ENCODE data around the gene KRT6C. TPM values are rescaled to one million over a fixed set of nuclear protein-coding genes. Genes with fewer than 3 reads are reported as not detected.
"Not testable (repeated sequence)": the region's sequence is repeated elsewhere in the genome, so short reads cannot be mapped to it uniquely, and the experiment has no call there.

Gene KRT6C
- total RNA-seq, 4 donors from 2014 or later: not detected

DNA sequence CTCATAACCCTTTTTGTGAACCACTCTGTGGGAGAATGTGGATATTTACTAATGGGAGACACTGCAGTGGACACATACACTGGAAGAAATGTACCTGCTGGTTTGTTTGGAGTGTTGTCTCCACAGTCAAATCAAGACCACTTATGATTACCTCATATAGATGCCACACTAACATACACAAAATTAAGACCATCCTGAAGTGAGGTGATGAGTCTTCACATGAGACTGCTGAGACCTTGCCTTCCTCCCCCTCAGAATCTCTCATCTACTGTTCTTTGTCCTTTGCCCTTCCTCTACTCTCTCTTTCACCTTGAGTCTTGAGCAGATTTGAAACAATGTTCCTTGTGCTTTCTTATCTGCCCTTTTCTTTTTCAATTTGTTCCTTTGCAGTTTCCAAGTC lies 15.1 kb upstream of the KRT6C start:
- Histone ChIP-seq H3K9me3 (no peaks in the 10 kb centered on the region), H3K4me3 (no peak overlapping the region), H3K36me3 (no peaks in the 10 kb centered on the region), H3K4me1 (no peaks in the 10 kb centered on the region), H3K27me3 (peaks cover 0 to 6% (median 3%) of the 10 kb centered on the region in 3 donors), H3K27ac (no peak overlapping the region)
- in situ Hi-C loops (cut with MboI; ENCODE audit: low sequenced_read_pairs in 4 of 4) (no loop called here), intact Hi-C loops (cut with DNase I; ENCODE audit: low total_unique reads) (no loop called here)
- DNase-seq: no peak
- no peak for TF ChIP-seq POLR2A (IDR thresholded peaks at IDR 0.05)
- TF ChIP-seq, protein P1, sequence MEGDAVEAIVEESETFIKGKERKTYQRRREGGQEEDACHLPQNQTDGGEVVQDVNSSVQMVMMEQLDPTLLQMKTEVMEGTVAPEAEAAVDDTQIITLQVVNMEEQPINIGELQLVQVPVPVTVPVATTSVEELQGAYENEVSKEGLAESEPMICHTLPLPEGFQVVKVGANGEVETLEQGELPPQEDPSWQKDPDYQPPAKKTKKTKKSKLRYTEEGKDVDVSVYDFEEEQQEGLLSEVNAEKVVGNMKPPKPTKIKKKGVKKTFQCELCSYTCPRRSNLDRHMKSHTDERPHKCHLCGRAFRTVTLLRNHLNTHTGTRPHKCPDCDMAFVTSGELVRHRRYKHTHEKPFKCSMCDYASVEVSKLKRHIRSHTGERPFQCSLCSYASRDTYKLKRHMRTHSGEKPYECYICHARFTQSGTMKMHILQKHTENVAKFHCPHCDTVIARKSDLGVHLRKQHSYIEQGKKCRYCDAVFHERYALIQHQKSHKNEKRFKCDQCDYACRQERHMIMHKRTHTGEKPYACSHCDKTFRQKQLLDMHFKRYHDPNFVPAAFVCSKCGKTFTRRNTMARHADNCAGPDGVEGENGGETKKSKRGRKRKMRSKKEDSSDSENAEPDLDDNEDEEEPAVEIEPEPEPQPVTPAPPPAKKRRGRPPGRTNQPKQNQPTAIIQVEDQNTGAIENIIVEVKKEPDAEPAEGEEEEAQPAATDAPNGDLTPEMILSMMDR (IDR thresholded peaks at IDR 0.05 in 4 of 5, conservative IDR thresholded peaks at IDR 0.05 in 1 of 5): no peak
- ATAC-seq: no peak

DNA sequence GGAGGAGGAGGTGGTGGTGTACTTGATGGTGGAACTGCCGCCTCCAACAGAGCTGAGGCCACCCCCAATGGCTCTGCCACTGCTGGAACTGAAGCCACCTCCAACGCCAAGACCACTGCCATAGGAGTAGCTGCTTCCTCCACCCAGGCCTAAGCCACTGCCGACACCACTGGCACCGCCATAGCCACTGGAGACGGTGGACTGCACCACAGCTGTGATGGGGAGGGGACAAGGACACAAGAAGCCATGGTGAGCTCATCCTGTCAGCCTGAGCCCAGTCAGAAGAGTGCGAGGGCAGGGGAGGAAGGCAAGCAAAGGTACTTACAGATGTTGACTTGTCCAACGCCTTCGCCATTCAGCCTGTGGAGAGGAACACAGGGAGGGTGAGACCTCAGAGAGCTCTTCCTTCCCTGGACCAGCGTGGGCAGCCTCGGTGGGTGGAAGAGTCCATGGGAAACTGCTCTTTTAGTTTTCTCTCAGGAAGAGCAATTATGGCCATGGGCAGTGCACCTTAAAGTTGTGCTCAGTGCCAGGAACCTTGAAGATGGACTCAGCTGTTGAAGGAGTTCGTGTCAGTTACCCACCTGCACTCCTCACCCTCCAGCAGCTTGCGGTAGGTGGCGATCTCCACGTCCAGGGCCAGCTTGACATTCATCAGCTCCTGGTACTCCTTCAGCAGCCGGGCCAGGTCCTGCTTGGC lies 14.3 kb upstream of the KRT6C start:
- H3K27me3 ChIP-seq; DNase-seq; H3K27ac ChIP-seq; H3K4me3 ChIP-seq; H3K36me3 ChIP-seq; in situ Hi-C loops (cut with MboI; ENCODE audit: low sequenced_read_pairs in 4 of 4); H3K4me1 ChIP-seq; H3K9me3 ChIP-seq; intact Hi-C loops (cut with DNase I; ENCODE audit: low total_unique reads); ATAC-seq: not testable (repeated sequence)

DNA sequence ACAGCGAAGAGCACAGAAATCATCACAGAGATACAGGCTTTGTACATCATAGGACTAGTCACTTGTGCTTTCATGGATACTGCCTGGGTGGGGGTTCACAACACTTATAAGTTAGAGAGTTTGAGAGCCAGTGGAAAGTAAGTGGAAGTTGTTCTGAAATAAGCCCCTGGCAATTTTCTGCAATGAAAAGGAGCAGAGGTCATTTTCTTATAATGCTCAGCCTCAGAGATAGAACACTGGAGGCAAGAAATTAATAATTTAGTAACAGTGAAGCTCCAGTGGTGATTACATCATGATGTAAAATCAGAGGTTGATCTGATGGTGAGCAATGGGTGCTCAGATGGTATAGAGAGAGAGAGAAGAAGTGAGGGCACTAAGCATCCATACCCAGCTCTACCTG lies 13.6 kb upstream of the KRT6C start:
- DNase-seq: no peak
- Histone ChIP-seq H3K4me3 (no peak overlapping the region), H3K27ac (no peak overlapping the region), H3K36me3 (no peaks in the 10 kb centered on the region), H3K9me3 (no peaks in the 10 kb centered on the region), H3K27me3 (peaks cover 0 to 3% (median 0%) of the 10 kb centered on the region in 3 donors), H3K4me1 (no peaks in the 10 kb centered on the region)
- in situ Hi-C loops (cut with MboI; ENCODE audit: low sequenced_read_pairs in 4 of 4): no loop called here
- ATAC-seq: no peak
- intact Hi-C loops (cut with DNase I; ENCODE audit: low total_unique reads): no loop called here
- TF ChIP-seq POLR2A (IDR thresholded peaks at IDR 0.05): no peak

DNA sequence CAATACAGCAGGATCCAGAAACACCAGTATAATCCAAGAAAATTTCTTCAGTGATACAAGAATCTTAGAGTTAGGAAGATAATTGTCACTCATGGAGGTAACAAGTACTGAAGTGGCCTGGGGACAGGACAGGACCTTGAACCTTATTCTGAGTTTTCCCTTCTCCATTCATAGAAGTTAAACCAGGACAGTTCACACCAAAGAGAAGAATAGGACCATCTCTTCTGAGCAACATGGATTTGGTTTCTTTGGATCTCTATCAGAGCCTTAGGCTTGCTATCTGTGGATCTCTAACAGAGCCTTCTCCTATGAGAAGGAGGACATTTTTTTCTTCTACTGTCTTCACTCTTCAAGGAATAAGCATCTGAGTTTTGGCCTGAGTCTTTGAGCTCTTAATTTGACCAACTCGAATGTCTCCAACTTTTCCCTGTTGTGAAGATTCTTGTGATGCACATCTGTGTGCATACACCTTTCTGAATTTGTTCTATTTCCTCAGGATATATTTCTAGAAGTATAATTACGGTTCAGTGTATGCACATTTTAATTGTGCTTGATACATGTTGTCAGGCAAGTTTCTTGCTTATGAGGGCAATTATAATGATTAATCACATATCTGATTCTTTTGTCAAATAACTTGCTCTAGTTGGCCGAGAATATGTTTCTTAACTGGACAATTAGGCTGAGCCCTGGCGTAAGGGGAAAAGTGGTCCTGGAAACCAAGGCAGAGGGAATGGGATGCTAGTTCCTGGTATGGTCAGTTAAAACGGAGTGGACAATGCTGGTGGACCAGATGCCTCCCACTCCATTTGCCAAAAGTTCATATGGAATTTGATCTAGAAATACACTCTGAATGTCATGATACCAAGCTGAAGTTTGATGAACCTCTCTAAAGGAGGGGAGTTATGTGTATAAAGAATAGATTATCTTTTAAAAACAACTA lies 12.8 kb upstream of the KRT6C start:
- H3K36me3 ChIP-seq: no peaks in the 10 kb centered on the region
- no peak for TF ChIP-seq POLR2A (IDR thresholded peaks at IDR 0.05)
- TF ChIP-seq, protein P1 (IDR thresholded peaks at IDR 0.05 in 4 of 5, conservative IDR thresholded peaks at IDR 0.05 in 1 of 5): no peak
- H3K4me1 ChIP-seq: no peaks in the 10 kb centered on the region
- H3K27me3 ChIP-seq: peaks cover 0 to 3% (median 0%) of the 10 kb centered on the region in 3 donors
- H3K9me3 ChIP-seq: no peaks in the 10 kb centered on the region
- no peak overlapping the region for H3K4me3 ChIP-seq
- intact Hi-C loops (cut with DNase I; ENCODE audit: low total_unique reads): no loop called here
- no peak for ATAC-seq
- in situ Hi-C loops (cut with MboI; ENCODE audit: low sequenced_read_pairs in 4 of 4): no loop called here
- H3K27ac ChIP-seq: no peak overlapping the region
- no peak for DNase-seq

DNA sequence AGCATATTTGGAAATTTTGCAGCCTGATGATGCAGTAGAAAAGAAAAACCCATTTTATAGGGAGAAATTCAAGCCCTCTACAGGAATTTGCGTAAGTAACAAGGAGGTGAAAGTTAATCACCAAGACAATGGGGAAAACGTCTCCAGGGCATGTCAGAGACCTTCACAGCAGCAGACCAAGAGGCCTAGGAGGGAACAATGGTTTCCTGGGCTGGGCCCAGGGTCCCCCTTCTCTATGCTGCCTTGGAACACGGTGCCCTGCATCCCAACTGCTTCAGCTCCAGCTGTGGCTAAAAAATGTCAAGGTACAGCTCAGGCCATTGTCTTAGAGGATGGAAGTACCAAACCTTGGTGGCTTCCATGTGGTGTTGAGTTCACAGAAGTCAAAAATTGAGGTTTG lies 6.5 kb upstream of the KRT6C start:
- DNase-seq: no peak
- in situ Hi-C loops (cut with MboI; ENCODE audit: low sequenced_read_pairs in 4 of 4): no loop called here
- Histone ChIP-seq H3K4me1 (no peaks in the 10 kb centered on the region), H3K9me3 (no peaks in the 10 kb centered on the region), H3K27me3 (no peaks in the 10 kb centered on the region), H3K4me3 (no peak overlapping the region), H3K36me3 (no peaks in the 10 kb centered on the region), H3K27ac (no peak overlapping the region)
- no peak for ATAC-seq
- intact Hi-C loops (cut with DNase I; ENCODE audit: low total_unique reads): no loop called here
- TF ChIP-seq POLR2A (IDR thresholded peaks at IDR 0.05): no peak
- TF ChIP-seq, protein P1 (IDR thresholded peaks at IDR 0.05 in 4 of 5, conservative IDR thresholded peaks at IDR 0.05 in 1 of 5): no peak

Data from gastrocnemius medialis (tissue), 4 donors.